H54 (cell line): ENCODE data around the gene TRMT2A.

Experiments
- DNase-seq: peaks from one replicate; pipeline ENCODE4 v3.0.0; 2011; ENCODE audit warnings: low spot score, mixed read lengths; ENCODE audit not compliant: insufficient read length
- FAIRE-seq: peaks from 3 replicates; lab custom pipeline; 2011; peaks lifted over from hg19 to GRCh38; lab: Jason Lieb, UNC
- POLR2A ChIP-seq: IDR thresholded peaks from 2 replicates; pipeline ENCODE4 v1.6.1; 2011; ENCODE audit warnings: low read depth, mild to moderate bottlenecking, low read length

Gene TRMT2A

GRCh38 chr22:20113551-20114310 is 3.3 kb downstream of the TRMT2A start:
- no peak for TF ChIP-seq POLR2A
- no peak for DNase-seq
- no peak for FAIRE-seq

- FAIRE-seq, result no peak
- no peak for TF ChIP-seq POLR2A
- DNase-seq, result no peak
Measured at GRCh38 chr22:20112623-20113511, 4.2 kb downstream of the TRMT2A start.

- FAIRE-seq (no peak), DNase-seq (no peak)
- TF ChIP-seq POLR2A, result no peak
Measured at GRCh38 chr22:20111689-20112622, 5.1 kb downstream of the TRMT2A start.

GRCh38 chr22:20111045-20111688 is 5.9 kb downstream of the TRMT2A start:
- FAIRE-seq, result no peak
- TF ChIP-seq POLR2A, result no peak
- DNase-seq, result no peak

GRCh38 chr22:20110359-20110985 is 6.6 kb downstream of the TRMT2A start:
- DNase-seq (no peak), FAIRE-seq (no peak)
- TF ChIP-seq POLR2A, result no peak

GRCh38 chr22:20109411-20110358 is 7.3 kb downstream of the TRMT2A start:
- DNase-seq, result no peak
- no peak for FAIRE-seq
- no peak for TF ChIP-seq POLR2A

GRCh38 chr22:20108757-20109230 is 8.2 kb downstream of the TRMT2A start:
- TF ChIP-seq POLR2A, result no peak
- FAIRE-seq (no peak), DNase-seq (no peak)

GRCh38 chr22:20107951-20108756 is 8.9 kb downstream of the TRMT2A start:
- DNase-seq (no peak), FAIRE-seq (no peak)
- TF ChIP-seq POLR2A, result no peak

- DNase-seq, result no peak
- no peak for FAIRE-seq
- TF ChIP-seq POLR2A, result no peak
Measured at GRCh38 chr22:20107471-20107901, 9.5 kb downstream of the TRMT2A start.

- DNase-seq (no peak), FAIRE-seq (no peak)
- no peak for TF ChIP-seq POLR2A
Measured at GRCh38 chr22:20106849-20107237, 10.2 kb downstream of the TRMT2A start.
